AG10803 (cell line): ENCODE measurements around the gene ADGRL3.

ENCODE experiments used
- DNase-seq: peaks from one replicate; pipeline ENCODE4 v3.0.0; 2010; ENCODE audit warnings: low read depth
- H3K4me3 ChIP-seq: 2 replicates; pipeline ENCODE4 v1.5.1; 2011; ENCODE audit warnings: mild to moderate bottlenecking, low read length, control low read depth
- CTCF ChIP-seq: conservative IDR thresholded peaks from 2 replicates; pipeline ENCODE4 v1.5.1; 2011; ENCODE audit warnings: mild to moderate bottlenecking, low read length, control low read depth, inconsistent platforms

ADGRL3 gene

GRCh38 chr4:61198686-61199085, 1.4 kb upstream of the ADGRL3 start:
- no peak overlapping the region for H3K4me3 ChIP-seq
- no peak for TF ChIP-seq CTCF
- no peak for DNase-seq

DNA sequence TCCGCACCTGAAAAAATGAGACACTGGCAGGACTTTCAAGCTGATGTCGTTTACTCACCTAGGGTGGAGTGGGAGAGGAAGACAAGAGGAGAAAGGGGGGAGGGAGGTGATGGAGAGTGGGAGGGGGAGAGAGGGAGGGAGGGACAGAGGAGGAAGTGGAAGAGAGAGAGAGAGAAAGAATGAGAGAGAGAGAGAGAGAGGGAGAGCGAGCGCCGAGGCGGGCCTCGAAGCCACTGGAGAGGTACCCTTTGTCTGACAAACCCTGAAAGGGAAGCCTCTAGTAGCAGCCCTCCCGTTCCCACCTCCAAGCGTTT, 296 bp upstream of the ADGRL3 start:
- TF ChIP-seq CTCF = no peak
- no peak overlapping the region for H3K4me3 ChIP-seq
- no peak for DNase-seq

GRCh38 chr4:61200916-61201526, 895 bp downstream of the ADGRL3 start:
- no peak for TF ChIP-seq CTCF
- no peak overlapping the region; the same call in 1 of the 2 replicates for H3K4me3 ChIP-seq
- DNase-seq = no peak

GRCh38 chr4:61201561-61201960, 1.4 kb downstream of the ADGRL3 start:
- H3K4me3 ChIP-seq = no peak overlapping the region; the same call in 1 of the 2 replicates
- DNase-seq = no peak
- TF ChIP-seq CTCF = no peak

DNA sequence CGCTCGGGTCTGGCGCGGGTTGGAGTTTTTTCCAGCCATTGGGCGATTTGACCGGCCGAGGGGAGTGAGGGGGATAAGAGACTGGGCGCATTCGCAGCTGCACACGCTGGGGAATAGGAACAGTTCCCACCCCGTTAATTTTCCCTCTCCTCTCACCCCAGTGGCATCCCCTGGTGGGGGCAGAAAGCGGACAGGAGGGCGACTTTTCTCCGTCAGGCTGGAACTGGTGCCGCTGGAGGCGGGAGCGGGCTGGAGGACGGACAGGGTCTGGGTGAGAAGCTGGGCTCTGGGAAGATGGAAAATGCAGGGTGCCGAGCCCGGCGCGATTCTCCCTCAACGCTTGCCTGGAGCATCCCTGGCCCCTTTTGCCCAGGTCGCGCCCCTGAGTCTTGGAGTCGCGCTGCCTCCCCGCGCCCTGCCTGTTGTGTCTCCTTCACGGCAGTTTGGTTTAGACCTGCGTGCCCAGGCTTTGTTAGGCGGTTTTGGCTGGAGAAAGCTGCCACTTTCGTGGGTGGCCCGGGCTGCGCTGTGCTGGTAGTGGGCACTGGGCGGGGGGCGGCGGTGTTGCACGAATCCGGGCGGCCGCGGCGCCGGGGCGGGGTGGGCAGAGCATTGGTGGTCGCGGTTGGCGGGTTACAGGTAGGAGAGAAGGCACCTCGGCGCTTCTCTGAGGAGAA, 2.0 kb downstream of the ADGRL3 start:
- DNase-seq = no peak
- TF ChIP-seq CTCF = no peak
- no peak overlapping the region for H3K4me3 ChIP-seq

DNA sequence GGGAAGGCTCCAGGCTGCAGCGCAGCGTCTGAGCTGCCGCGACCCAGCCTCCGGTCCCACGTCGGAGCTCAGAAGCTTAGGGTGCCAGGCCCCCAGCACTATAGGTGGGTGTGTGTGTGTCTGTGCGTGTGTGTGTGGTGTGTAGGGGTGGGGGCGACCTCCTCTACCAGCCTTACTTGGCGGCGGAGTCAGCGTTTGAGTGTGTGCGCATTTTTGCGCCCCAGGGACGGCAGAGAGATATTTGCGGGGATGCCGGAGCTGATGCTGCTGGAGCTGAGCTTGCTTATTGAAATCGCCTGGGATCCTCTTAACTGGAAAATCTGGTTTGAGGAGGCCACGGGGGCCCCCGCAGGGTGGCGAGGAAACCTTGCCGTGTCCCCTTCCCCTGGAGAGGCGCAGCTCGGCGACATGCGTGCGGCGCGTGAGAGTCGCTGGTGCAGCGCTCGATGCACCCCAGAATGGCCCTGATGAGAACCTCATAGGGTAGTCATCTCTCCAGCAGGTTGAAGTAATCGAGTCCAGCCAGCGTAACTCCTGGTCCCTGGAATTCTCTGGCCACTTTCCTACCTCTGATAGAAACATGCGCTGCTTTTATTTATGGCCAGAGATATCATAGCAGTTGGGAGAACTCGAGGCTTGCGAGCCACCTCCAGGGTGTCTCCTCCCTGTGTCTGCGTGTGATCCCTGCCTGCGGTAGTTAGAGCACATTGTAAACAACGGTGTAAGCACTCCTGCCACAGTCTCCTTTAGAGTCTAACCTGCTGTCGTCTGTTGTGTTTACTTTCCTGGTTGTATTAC, 2.7 kb downstream of the ADGRL3 start:
- no peak for TF ChIP-seq CTCF
- H3K4me3 ChIP-seq = no peak overlapping the region
- no peak for DNase-seq

- DNase-seq = no peak
- TF ChIP-seq CTCF = no peak
- no peak overlapping the region for H3K4me3 ChIP-seq
These were observed 3.3 kb downstream of the ADGRL3 start for GRCh38 chr4:61203436-61203790.
